ENCODE data around the gene ACP5. TPM values are rescaled to one million over a fixed set of nuclear protein-coding genes. Genes with fewer than 3 reads are reported as not detected.
A peak's percentile ranks its signal among the peaks of the same experiment; 100 is the strongest.

The ACP5 gene
- total RNA-seq, 1 experiment from 2014 or later = not detected

- POLR2A ChIA-PET (ENCODE audit: unreplicated experiment) = interaction anchor here (0.6 kb wide), 1 partner anchor 11 kb away, joined by 5 read pairs; no protein-coding TSS in a partner anchor
- intact Hi-C loops (cut with micrococcal nuclease) = no loop called here
- H3K9me3 ChIP-seq (ENCODE audit: low read length) = no peaks in the 10 kb centered on the region
- DNase-seq = no peak
- H3F3A ChIP-seq (ENCODE audit: low read length, unreplicated experiment) = no peaks in the 10 kb centered on the region
- no peak overlapping the region for H3K4me3 ChIP-seq (ENCODE audit: low read length)
- H3K9ac ChIP-seq (ENCODE audit: low read length) = no peak overlapping the region
- CTCF ChIA-PET = no interaction called here
- H3K36me3 ChIP-seq (ENCODE audit: low read depth, low read length) = peaks cover 27% of the 10 kb centered on the region; the same call in 1 of the 2 replicates
- peaks cover 14% of the 10 kb centered on the region; the same call in 1 of the 2 replicates for H3K4me1 ChIP-seq (ENCODE audit: insufficient read depth, low read length)
- BruUV-seq (replicated peaks) = no TSS peak
- no peak overlapping the region for H3K27ac ChIP-seq (ENCODE audit: low read length)
- H3K4me2 ChIP-seq (ENCODE audit: low read length) = peak overlapping the region; percentile 22
- H3K9me2 ChIP-seq (replicated peaks; ENCODE audit: low read length) = no peaks in the 10 kb centered on the region
- H3K27me3 ChIP-seq (ENCODE audit: low read length) = no peaks in the 10 kb centered on the region
- peaks cover 50% of the 10 kb centered on the region for H3K79me2 ChIP-seq (ENCODE audit: low read length)
- no peak for ATAC-seq
- H2AFZ ChIP-seq (ENCODE audit: low read length) = no peak overlapping the region
- TF ChIP-seq EZH2 (IDR thresholded peaks at IDR 0.05; ENCODE audit: low read length, unreplicated experiment) (no peak), EZH2phosphoT487 (IDR thresholded peaks at IDR 0.05; ENCODE audit: borderline replicate concordance, low read length) (no peak), CTCF (conservative IDR thresholded peaks at IDR 0.05; ENCODE audit: low read depth, low read length) (no peak)
- peaks cover 23% of the 10 kb centered on the region; the same call in 1 of the 2 replicates for H4K20me1 ChIP-seq (ENCODE audit: low read length)
Observed at GRCh38 chr19:11556634-11557420, 20.6 kb downstream of the ACP5 start.

GRCh38 chr19:11555246-11555645, 22.2 kb downstream of the ACP5 start:
- Histone ChIP-seq H4K20me1 (ENCODE audit: low read length) (peaks cover 23% of the 10 kb centered on the region; the same call in 1 of the 2 replicates), H3K27ac (ENCODE audit: low read length) (no peak overlapping the region), H3K27me3 (ENCODE audit: low read length) (no peaks in the 10 kb centered on the region), H3K9me2 (replicated peaks; ENCODE audit: low read length) (no peaks in the 10 kb centered on the region), H3K9ac (ENCODE audit: low read length) (no peak overlapping the region), H3K4me1 (ENCODE audit: insufficient read depth, low read length) (peaks cover 8% of the 10 kb centered on the region; the same call in 1 of the 2 replicates), H3K4me2 (ENCODE audit: low read length) (no peak overlapping the region), H3K79me2 (ENCODE audit: low read length) (peaks cover 47% of the 10 kb centered on the region), H3F3A (ENCODE audit: low read length, unreplicated experiment) (no peaks in the 10 kb centered on the region), H3K9me3 (ENCODE audit: low read length) (no peaks in the 10 kb centered on the region), H3K4me3 (ENCODE audit: low read length) (no peak overlapping the region), H2AFZ (ENCODE audit: low read length) (no peak overlapping the region), H3K36me3 (ENCODE audit: low read depth, low read length) (peaks cover 27% of the 10 kb centered on the region; the same call in 1 of the 2 replicates)
- POLR2A ChIA-PET (ENCODE audit: unreplicated experiment) = no interaction called here
- no peak for TF ChIP-seq EZH2phosphoT487 (IDR thresholded peaks at IDR 0.05; ENCODE audit: borderline replicate concordance, low read length)
- BruUV-seq (replicated peaks) = no TSS peak
- ATAC-seq = no peak
- CTCF ChIA-PET = no interaction called here
- no peak for DNase-seq
- intact Hi-C loops (cut with micrococcal nuclease) = no loop called here

- BruUV-seq (replicated peaks) = no TSS peak
- H3K36me3 ChIP-seq (ENCODE audit: low read depth, low read length) = peaks cover 27% of the 10 kb centered on the region; the same call in 1 of the 2 replicates
- no peaks in the 10 kb centered on the region for H3K9me3 ChIP-seq (ENCODE audit: low read length)
- no peaks in the 10 kb centered on the region for H3K9me2 ChIP-seq (replicated peaks; ENCODE audit: low read length)
- TF ChIP-seq EZH2phosphoT487 (IDR thresholded peaks at IDR 0.05; ENCODE audit: borderline replicate concordance, low read length) (no peak), CTCF (conservative IDR thresholded peaks at IDR 0.05; ENCODE audit: low read depth, low read length) (no peak), EZH2 (IDR thresholded peaks at IDR 0.05; ENCODE audit: low read length, unreplicated experiment) (no peak)
- H3K79me2 ChIP-seq (ENCODE audit: low read length) = peaks cover 40% of the 10 kb centered on the region
- intact Hi-C loops (cut with micrococcal nuclease) = no loop called here
- H3F3A ChIP-seq (ENCODE audit: low read length, unreplicated experiment) = no peaks in the 10 kb centered on the region
- ChIA-PET POLR2A (ENCODE audit: unreplicated experiment) (no interaction called here), CTCF (no interaction called here)
- no peak overlapping the region for H3K4me3 ChIP-seq (ENCODE audit: low read length)
- H3K9ac ChIP-seq (ENCODE audit: low read length) = no peak overlapping the region
- H3K4me2 ChIP-seq (ENCODE audit: low read length) = no peak overlapping the region
- peaks cover 6% of the 10 kb centered on the region; the same call in 1 of the 2 replicates for H3K4me1 ChIP-seq (ENCODE audit: insufficient read depth, low read length)
- ATAC-seq (no peak), DNase-seq (no peak)
- no peak overlapping the region for H2AFZ ChIP-seq (ENCODE audit: low read length)
- H4K20me1 ChIP-seq (ENCODE audit: low read length) = peaks cover 23% of the 10 kb centered on the region; the same call in 1 of the 2 replicates
- H3K27ac ChIP-seq (ENCODE audit: low read length) = no peak overlapping the region
- H3K27me3 ChIP-seq (ENCODE audit: low read length) = no peaks in the 10 kb centered on the region
Observed at GRCh38 chr19:11554160-11554559, 23.3 kb downstream of the ACP5 start.

All from PC-3 (cell line).